NOMO-1 (cell line): ENCODE results near the gene ADIPOR1.

Source experiments
- DNase-seq, 2 experiments: peaks; one replicate each; lab custom pipeline; 2025; ENCODE audit not compliant: unreplicated experiment in 2 of 2; lab: John Stamatoyannopoulos, UW

Gene ADIPOR1

GRCh38 chr1:202972046-202972445, 13.9 kb upstream of the ADIPOR1 start:
- DNase-seq = no peak

DNA sequence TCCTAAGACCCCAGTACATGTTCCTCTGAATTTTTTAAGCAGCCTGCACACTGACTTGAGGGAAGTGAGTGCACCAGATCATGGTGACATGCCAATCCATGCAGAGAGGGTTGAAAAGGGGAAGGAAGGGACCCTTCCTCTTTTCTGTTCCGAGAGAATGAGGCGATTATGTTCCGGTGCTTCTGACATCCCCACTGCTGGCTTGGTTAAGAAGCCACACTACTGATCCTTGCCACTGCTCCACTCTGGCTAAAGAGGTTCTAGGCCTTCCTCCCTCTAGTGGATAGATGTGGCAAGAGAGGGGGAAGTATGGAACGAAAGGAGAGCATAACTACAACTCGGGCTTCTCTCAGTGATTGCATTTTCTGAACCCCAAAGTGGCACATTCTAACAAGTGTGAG, 10.8 kb upstream of the ADIPOR1 start:
- peak; percentile 91 to 96 for DNase-seq

DNA sequence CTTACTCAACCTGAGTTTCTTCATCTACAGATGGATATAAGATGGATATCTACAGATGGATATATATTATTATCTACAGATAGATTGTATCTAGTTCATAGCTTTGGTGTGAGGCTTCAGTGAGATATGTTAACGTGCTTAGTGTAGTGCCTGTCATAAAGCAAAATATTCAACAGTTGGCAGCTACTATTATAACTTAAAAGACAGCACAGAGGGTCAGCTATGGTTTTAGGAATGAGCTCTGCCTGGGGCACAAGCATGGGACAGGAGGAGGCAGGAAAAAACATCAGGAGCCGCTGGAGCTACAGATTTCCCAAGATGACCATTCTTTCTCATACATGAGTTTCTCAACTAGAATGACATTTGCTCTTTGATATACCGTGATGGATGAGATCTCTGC, 10.2 kb upstream of the ADIPOR1 start:
- DNase-seq = no peak

DNA sequence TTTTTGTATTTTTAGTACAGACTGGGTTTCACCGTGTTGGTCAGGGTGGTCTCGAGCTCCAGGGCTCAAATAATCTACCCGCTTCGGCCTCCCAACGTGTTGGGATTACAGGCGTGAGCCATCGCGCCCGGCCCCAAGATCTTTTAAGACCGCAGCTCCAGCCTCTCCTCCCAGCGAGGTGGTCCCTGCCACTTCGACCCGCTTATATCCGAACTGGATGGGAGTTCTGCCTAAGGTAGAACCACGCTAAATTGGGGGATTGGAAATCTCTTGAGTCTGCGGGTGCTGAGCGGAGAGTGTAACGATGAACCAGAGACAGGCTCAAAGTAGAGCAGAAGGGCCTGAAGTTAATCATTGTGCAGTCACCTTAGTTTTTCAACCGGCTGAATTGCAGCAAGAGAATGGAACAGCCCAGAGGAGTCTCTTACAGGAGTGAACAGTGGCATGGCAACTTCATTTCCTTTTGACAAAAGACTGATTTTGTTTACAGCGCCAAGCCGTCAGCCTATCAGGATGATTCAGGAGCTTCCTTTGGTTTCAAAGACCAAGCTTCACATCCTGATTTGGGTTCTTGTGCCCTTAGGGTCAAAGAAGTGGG, 9.7 kb upstream of the ADIPOR1 start:
- peak; percentile 30 to 41 for DNase-seq

GRCh38 chr1:202966006-202966898, 8.1 kb upstream of the ADIPOR1 start:
- DNase-seq = no peak

DNA sequence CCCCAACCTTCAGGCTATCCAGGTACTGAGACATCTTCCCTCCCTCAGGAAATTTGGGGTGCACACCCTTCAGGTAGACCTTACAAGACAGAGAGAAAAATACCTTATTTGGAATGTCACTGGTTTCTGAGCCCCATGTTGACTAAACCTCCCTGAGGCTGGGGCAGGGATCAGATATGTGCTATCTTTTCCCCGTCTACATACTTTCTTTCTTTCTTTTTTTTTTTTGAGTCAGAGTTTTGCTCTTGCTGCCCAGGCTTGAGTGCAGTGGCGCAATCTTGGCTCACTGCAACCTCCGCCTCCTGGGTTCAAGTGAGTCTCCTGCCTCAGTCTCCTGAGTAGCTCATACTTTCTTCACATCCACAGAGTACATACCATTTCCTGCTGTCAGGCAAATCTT, 7.3 kb upstream of the ADIPOR1 start:
- DNase-seq = no peak

GRCh38 chr1:202964791-202965410, 6.8 kb upstream of the ADIPOR1 start:
- DNase-seq = no peak

DNA sequence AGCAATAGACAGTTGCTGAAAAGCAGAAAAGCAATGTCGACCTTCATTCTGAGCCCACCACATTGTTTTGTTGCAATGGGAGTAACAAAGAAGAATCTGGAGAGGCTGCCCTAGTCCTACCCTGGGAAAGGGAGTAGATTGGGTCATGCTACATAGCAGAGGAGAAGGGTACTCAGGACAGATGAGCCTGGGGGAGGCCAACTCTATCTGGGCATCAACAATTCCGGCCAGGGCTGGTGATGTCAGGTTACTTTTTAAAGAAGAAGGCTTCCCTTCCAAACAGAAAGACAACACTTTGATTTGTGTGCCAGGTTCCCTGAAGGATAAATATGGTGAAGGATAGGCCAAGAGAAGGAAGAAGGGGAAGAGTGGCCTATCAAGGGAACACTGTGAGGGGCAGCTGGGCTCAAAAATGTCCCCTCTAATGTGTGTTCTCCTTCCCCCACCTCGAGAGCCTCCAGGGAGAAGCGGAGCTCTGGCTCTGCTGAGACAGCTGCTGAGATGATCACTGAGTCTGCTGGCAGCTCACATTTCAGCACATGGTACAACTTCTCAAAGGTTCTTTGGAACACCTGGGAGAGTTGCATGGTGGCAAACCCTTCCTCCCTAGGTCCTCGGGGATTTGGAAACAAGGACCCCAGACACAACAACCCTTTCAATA, 3.2 kb upstream of the ADIPOR1 start:
- DNase-seq = no peak

DNA sequence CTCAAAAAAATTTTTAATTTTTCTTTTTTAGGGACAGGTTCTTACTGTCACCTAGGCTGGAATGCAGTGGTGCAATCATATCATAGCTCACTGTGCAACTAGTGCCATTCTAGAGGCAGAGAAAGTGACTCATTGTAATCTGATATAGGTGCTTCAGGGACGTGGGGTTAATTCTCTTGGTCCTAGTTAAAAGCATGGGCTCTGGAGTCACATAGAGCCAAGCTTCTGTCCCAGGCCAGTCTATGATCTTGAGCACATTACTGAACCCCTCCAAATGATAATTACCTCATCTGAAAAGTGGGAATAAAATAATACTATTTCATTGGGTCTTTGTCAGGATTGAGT, 1.1 kb upstream of the ADIPOR1 start:
- DNase-seq = no peak

DNA sequence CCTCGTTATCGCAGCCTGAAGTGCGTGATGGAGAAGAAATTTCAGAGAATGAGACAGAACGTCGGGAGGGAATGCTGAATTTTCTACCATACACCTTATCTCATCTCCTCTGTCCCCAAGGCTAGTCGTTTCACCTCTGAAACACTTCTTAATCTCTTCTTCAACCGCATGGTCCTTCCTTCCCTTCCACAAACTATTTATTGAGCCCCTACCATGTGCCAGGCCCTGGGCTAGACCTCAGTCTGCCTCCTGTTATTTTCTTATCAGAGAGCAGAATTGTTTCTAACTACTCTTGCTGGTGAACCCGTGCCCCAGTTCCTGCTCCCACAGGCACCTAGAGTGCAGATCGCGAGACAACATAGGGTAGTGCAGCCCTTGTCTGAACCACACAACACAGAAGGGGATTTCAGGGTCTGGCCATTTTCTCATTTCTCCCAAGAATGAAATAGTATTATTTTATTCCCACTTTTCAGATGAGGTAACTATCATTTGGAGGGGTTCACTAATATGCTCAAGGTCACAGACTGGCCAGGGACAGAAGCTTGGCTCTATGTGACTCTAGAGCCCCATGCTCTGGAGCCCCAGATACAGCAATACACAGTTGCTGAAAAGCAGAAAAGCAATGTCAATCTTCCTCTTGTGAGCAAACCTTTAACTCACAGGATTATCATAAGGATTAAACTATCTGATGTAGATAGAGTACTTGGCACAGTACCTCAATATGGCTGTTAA, 598 bp upstream of the ADIPOR1 start:
- DNase-seq = peak in 1 of 2 experiments; percentile 40

DNA sequence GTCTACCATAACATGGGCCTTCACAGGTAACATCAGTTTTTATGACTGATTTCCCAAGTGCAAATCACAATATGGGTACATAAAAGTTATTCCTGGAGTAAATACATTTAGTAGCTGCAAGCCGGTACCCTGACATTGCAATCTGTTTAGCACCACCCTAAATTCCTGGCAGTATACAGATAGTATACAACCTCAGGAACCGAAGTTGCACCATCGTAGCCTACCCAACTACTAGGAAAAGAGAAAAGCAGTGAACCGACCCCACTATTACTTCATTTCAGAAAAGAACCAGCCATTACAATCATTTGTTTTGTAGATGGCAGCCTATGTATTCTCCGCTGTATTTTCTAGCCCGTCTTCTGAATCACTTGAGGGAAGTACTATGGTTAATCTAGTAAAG, 1.1 kb downstream of the ADIPOR1 start:
- DNase-seq = no peak

GRCh38 chr1:202954057-202954745, 3.9 kb downstream of the ADIPOR1 start:
- DNase-seq = no peak

DNA sequence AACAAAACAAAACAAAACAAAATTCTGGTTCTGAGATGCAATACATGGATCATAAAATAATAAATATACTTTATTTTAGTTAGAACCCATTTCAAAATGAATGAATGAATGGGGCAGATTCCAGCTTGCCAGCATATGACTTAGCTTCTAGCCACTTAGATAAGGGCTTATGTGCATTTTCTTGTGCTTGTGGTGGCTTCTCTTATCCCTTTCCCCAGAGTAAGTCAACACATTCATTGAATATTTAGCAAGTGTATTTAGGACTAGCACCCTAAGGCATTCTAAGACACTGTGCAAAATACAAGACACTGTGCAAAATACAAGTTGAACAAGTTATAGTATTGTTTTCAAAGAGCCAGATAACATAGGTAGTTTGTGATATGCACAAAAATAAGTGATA, 4.7 kb downstream of the ADIPOR1 start:
- no peak for DNase-seq

DNA sequence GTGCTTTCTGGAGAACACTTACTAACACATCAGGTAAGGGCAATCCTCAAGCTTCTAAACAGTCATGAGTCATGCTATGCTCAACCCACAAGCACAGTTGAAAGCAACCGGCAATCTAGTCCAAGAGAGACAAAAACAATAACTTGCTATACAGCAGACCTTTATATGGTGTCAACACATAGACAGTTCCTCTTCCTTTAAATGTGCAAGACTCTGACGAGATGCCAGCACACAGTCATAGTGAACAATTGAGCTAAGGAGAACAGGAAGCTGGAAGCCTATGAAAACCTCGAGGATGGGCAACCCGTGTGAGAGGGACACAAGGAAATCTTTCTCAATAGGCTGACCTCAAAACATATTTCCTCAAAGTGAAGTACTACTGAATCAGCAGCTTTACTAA, 5.3 kb downstream of the ADIPOR1 start:
- DNase-seq = peak; percentile 78 to 94

DNA sequence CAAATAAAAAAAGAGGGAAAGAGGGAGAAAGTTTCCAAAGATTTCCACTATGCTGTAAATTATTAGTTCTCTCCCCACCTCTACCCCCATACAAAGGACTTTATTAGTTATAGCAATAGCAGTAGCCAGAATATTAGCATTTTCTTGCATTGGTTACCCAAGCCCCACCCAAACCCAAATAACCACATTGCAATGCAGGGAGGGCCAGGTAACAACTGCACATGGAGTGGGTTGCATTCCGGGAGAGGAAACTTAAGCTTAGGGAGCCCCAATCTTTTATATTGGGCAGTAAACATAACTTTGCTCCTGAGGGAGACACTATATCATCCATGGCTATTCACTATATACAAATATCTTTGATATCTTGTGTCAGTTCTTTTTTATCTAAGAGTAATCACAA, 6.0 kb downstream of the ADIPOR1 start:
- DNase-seq = no peak

GRCh38 chr1:202951437-202951836, 6.7 kb downstream of the ADIPOR1 start:
- no peak for DNase-seq

- DNase-seq = no peak
Observed at GRCh38 chr1:202945483-202945882, 12.6 kb downstream of the ADIPOR1 start.

DNA sequence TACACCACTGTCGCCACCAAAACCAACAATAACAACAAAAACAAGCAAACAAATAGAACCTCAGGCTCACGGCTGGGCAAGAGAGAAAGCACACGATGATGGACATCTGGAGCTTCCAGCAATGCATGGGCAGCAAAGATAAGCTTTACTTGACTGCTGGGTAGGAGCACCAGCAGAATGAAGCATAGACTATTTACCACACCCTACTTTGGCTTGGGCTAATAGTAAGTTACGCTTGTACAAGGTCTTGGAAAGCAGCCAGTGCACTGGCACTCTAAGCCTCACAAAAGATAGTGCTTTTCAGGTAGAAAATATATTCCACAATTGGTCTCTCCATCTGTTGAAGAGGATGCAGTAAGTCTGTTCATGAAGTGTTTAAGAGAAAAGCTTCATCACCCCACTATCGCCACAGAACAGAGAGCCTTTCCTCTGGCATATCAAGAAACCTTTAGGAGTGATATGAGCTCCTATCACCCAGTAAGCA, 13.6 kb downstream of the ADIPOR1 start:
- DNase-seq = no peak

DNA sequence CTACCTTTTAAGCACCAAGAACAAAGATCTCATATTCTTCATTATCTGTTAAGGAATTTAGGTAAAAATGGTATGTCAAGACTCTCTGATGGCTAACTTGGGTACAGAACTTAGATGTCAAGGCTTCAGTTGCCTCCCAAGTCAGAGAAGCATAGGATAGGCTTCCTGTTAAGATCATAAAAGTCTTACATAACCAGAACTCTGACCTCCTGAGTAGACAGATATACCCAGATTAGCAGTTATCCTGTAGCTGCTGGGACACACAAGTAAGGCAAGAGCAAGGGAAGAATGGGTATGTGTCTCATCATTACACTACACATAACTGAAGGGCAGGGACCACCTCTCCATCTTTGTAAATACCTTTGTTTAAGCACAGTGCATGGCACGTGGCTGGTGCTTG, 15.7 kb downstream of the ADIPOR1 start:
- no peak for DNase-seq

DNA sequence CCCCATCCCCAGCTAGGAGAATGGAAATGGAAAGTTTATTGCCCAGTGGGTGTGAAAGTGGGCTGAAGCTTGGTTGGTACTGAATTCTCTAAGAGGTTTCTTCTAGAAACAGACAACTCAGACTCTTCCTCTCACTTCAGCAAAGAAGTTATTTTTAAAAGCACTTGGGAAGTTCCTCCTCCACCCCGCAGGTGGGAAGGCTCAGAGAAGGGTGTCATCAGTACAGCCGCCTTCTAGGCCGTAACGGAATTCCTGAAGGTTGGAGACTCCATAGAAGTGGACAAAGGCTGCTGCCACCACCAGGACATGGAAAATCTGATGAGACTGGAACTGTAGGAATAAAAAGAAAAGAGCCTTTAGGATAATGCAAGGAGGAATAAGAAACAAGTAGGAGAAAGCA, 16.7 kb downstream of the ADIPOR1 start:
- no peak for DNase-seq
